Hematopoietic multipotent progenitor cell treated with erythropoietin and hydrocortisone succinate and interleukin-3 and kit ligand, for 4 days (in vitro differentiated cells): ENCODE results near the gene NUP62.
A peak's percentile ranks its signal among the peaks of the same experiment; 100 is the strongest.

ENCODE experiments used
- DNase-seq: peaks from one replicate; pipeline ENCODE4 v3.0.0-alpha.2; 2015

Gene NUP62

GRCh38 chr19:49896863-49897621 lies 32.3 kb downstream of the NUP62 start, which contains the start of gene IL4I1:
Gene IL4I1 (minus strand): TSS chr19:49896887. CDS start chr19:49896160, 727 bp downstream.
- DNase-seq = peak; percentile 58

- no peak for DNase-seq
Measured at GRCh38 chr19:49895566-49896297, 33.6 kb downstream of the NUP62 start.

- DNase-seq = no peak
Measured at GRCh38 chr19:49894879-49895565, 34.3 kb downstream of the NUP62 start.

- DNase-seq = no peak
Measured at GRCh38 chr19:49894011-49894664, 35.2 kb downstream of the NUP62 start.

- no peak for DNase-seq
Measured at GRCh38 chr19:49892716-49893115, 36.6 kb downstream of the NUP62 start.

GRCh38 chr19:49891393-49891792 lies 37.9 kb downstream of the NUP62 start:
- DNase-seq = no peak

GRCh38 chr19:49890349-49891311 lies 38.7 kb downstream of the NUP62 start:
- DNase-seq = peak; percentile 48

GRCh38 chr19:49889687-49890348 lies 39.5 kb downstream of the NUP62 start:
- DNase-seq = peak; percentile 93

- DNase-seq = no peak
Measured at GRCh38 chr19:49889038-49889686, 40.1 kb downstream of the NUP62 start.

- DNase-seq = no peak
Measured at GRCh38 chr19:49888510-49888824, 40.8 kb downstream of the NUP62 start.

- DNase-seq = no peak
Measured at GRCh38 chr19:49887665-49888509, 41.4 kb downstream of the NUP62 start.

GRCh38 chr19:49887037-49887664 lies 42.2 kb downstream of the NUP62 start:
- no peak for DNase-seq

- DNase-seq = no peak
Measured at GRCh38 chr19:49884760-49885159, 44.5 kb downstream of the NUP62 start.

GRCh38 chr19:49884109-49884508 lies 45.2 kb downstream of the NUP62 start:
- DNase-seq = no peak

GRCh38 chr19:49883094-49883493 lies 46.2 kb downstream of the NUP62 start:
- no peak for DNase-seq

- DNase-seq = no peak
Measured at GRCh38 chr19:49882643-49883042, 46.7 kb downstream of the NUP62 start.

GRCh38 chr19:49881672-49882394 lies 47.5 kb downstream of the NUP62 start:
- DNase-seq = no peak

- no peak for DNase-seq
Measured at GRCh38 chr19:49881186-49881585, 48.1 kb downstream of the NUP62 start.
